ENCODE measurements around the gene PDE11A.

PDE11A gene

GRCh38 chr2:177763531-177764265, 308.9 kb downstream of the PDE11A start:
- H3K9ac ChIP-seq (ENCODE audit: low read depth, low read length) = no peak overlapping the region
- DNase-seq (peak; percentile 83), ATAC-seq (ENCODE audit: insufficient read depth, low read depth) (peak; percentile 98)
- no peaks in the 10 kb centered on the region for H3K27me3 ChIP-seq (ENCODE audit: insufficient read depth, low read length, poor library complexity)
- no peak overlapping the region for H3K27ac ChIP-seq (ENCODE audit: low read length)
- no peak overlapping the region for H3K4me3 ChIP-seq (ENCODE audit: low read depth in 1 of 2, low read length in 2 of 2)
- TF ChIP-seq, protein P1, sequence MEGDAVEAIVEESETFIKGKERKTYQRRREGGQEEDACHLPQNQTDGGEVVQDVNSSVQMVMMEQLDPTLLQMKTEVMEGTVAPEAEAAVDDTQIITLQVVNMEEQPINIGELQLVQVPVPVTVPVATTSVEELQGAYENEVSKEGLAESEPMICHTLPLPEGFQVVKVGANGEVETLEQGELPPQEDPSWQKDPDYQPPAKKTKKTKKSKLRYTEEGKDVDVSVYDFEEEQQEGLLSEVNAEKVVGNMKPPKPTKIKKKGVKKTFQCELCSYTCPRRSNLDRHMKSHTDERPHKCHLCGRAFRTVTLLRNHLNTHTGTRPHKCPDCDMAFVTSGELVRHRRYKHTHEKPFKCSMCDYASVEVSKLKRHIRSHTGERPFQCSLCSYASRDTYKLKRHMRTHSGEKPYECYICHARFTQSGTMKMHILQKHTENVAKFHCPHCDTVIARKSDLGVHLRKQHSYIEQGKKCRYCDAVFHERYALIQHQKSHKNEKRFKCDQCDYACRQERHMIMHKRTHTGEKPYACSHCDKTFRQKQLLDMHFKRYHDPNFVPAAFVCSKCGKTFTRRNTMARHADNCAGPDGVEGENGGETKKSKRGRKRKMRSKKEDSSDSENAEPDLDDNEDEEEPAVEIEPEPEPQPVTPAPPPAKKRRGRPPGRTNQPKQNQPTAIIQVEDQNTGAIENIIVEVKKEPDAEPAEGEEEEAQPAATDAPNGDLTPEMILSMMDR (IDR thresholded peaks at IDR 0.05; ENCODE audit: borderline replicate concordance, extremely low read depth, low read length, poor library complexity, severe bottlenecking) = peak; percentile 87
- no peak for TF ChIP-seq EZH2 (IDR thresholded peaks at IDR 0.05; ENCODE audit: borderline replicate concordance, low read depth, low read length, severe bottlenecking)
- peak overlapping the region; percentile 27; the same call in 1 of the 2 replicates for H2AFZ ChIP-seq (ENCODE audit: low read depth, low read length)
- H4K20me1 ChIP-seq (ENCODE audit: insufficient read depth, low read length) = no peaks in the 10 kb centered on the region
- no peaks in the 10 kb centered on the region for H3K4me1 ChIP-seq (ENCODE audit: insufficient read depth, low read length)
- H3K36me3 ChIP-seq (ENCODE audit: insufficient read depth, low read length) = no peaks in the 10 kb centered on the region
- H3K79me2 ChIP-seq (ENCODE audit: insufficient read depth, low read length) = no peaks in the 10 kb centered on the region
- no peak overlapping the region for H3K4me2 ChIP-seq (ENCODE audit: insufficient read depth, low read length)
- H3K9me3 ChIP-seq (ENCODE audit: insufficient read depth, low read length, severe bottlenecking) = no peaks in the 10 kb centered on the region

DNA sequence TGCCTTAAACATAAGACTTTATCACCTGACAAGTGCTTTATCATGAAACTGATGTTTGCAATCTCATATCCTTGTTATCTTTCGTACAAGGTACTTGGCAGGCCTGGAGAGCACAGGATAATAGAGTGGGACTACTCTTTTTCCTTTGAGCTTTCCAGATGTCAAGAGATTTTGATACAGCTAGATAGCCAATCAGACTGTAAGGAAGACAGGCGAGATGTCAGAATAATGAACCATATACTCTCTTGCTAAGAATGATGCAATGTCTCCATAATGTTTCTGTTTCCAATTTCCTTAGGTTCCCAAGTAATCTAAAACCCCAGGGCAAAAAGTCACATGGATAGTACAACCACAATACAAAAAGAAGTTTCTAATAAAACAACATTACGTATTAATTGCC, 313.1 kb downstream of the PDE11A start:
- Histone ChIP-seq H3K36me3 (ENCODE audit: insufficient read depth, low read length) (no peaks in the 10 kb centered on the region), H4K20me1 (ENCODE audit: insufficient read depth, low read length) (no peaks in the 10 kb centered on the region), H3K4me3 (ENCODE audit: low read depth in 1 of 2, low read length in 2 of 2) (no peak overlapping the region), H3K79me2 (ENCODE audit: insufficient read depth, low read length) (no peaks in the 10 kb centered on the region), H3K4me2 (ENCODE audit: insufficient read depth, low read length) (no peak overlapping the region), H3K9ac (ENCODE audit: low read depth, low read length) (no peak overlapping the region), H3K9me3 (ENCODE audit: insufficient read depth, low read length, severe bottlenecking) (no peaks in the 10 kb centered on the region), H2AFZ (ENCODE audit: low read depth, low read length) (no peak overlapping the region), H3K27ac (ENCODE audit: low read length) (no peak overlapping the region), H3K27me3 (ENCODE audit: insufficient read depth, low read length, poor library complexity) (no peaks in the 10 kb centered on the region), H3K4me1 (ENCODE audit: insufficient read depth, low read length) (peaks cover 29% of the 10 kb centered on the region)
- no peak for DNase-seq
- TF ChIP-seq EZH2 (IDR thresholded peaks at IDR 0.05; ENCODE audit: borderline replicate concordance, low read depth, low read length, severe bottlenecking) = no peak
- TF ChIP-seq, protein P1 (IDR thresholded peaks at IDR 0.05; ENCODE audit: borderline replicate concordance, extremely low read depth, low read length, poor library complexity, severe bottlenecking) = no peak
- no peak for ATAC-seq (ENCODE audit: insufficient read depth, low read depth)

DNA sequence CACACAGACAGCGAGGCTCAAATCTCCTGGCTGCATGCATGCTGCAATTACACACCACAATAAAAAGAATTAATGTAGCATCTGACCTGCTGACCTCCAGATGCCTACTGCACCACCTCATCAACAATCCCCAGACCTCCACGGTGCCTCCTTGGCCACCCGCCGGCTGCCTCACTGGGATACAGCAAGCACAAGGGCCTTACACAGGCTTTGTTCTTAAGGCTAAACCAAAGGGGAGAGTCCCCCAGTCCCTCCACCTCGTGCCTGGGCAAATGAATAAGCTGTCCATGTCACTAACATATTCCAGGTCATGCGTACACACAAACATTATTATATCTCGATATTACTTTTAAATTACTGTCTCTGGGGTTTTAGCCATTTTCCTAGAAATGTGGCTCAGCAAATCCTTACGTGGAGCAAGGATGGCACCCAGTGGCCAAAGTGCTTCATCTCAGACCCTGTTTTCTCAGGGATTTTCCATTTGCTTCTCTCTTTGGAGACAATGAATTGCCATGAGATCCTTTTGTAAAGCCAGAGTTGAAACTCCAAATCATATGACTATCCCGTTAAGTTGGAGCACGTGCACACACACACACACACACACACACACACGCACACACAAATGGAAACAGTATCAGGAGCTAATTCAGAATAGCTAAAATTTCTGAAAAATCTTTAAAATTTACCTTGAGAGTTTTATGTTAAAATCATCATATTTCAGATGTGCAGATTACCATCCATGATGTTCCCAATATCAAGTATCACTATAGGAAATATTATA, 313.8 kb downstream of the PDE11A start:
- peak; percentile 23 for DNase-seq
- no peaks in the 10 kb centered on the region for H3K27me3 ChIP-seq (ENCODE audit: insufficient read depth, low read length, poor library complexity)
- no peaks in the 10 kb centered on the region for H4K20me1 ChIP-seq (ENCODE audit: insufficient read depth, low read length)
- H3K27ac ChIP-seq (ENCODE audit: low read length) = no peak overlapping the region
- H3K4me2 ChIP-seq (ENCODE audit: insufficient read depth, low read length) = no peak overlapping the region
- no peaks in the 10 kb centered on the region for H3K9me3 ChIP-seq (ENCODE audit: insufficient read depth, low read length, severe bottlenecking)
- H3K36me3 ChIP-seq (ENCODE audit: insufficient read depth, low read length) = no peaks in the 10 kb centered on the region
- H2AFZ ChIP-seq (ENCODE audit: low read depth, low read length) = no peak overlapping the region
- no peaks in the 10 kb centered on the region for H3K79me2 ChIP-seq (ENCODE audit: insufficient read depth, low read length)
- no peak for ATAC-seq (ENCODE audit: insufficient read depth, low read depth)
- TF ChIP-seq, protein P1 (IDR thresholded peaks at IDR 0.05; ENCODE audit: borderline replicate concordance, extremely low read depth, low read length, poor library complexity, severe bottlenecking) = peak; percentile 58
- no peak for TF ChIP-seq EZH2 (IDR thresholded peaks at IDR 0.05; ENCODE audit: borderline replicate concordance, low read depth, low read length, severe bottlenecking)
- H3K9ac ChIP-seq (ENCODE audit: low read depth, low read length) = no peak overlapping the region
- no peak overlapping the region for H3K4me3 ChIP-seq (ENCODE audit: low read depth in 1 of 2, low read length in 2 of 2)
- peaks cover 35% of the 10 kb centered on the region for H3K4me1 ChIP-seq (ENCODE audit: insufficient read depth, low read length)

Data from DND-41 (cell line).